HG02973 (cell line): ENCODE data around the gene SOCS3.
"Not testable (repeated sequence)": the region's sequence is repeated elsewhere in the genome, so short reads cannot be mapped to it uniquely, and the experiment has no call there.

Experiments
- ATAC-seq: cut with Tn5 transposase; IDR thresholded peaks from one replicate; pipeline ENCODE4 v1.9.1; 2021; ENCODE audit warnings: moderate library complexity; ENCODE audit not compliant: unreplicated experiment

Gene SOCS3

GRCh38 chr17:78332991-78333390, 26.9 kb downstream of the SOCS3 start:
- ATAC-seq: no peak

GRCh38 chr17:78331355-78331754, 28.5 kb downstream of the SOCS3 start:
- ATAC-seq: not testable (repeated sequence)

GRCh38 chr17:78330570-78331224, 29.2 kb downstream of the SOCS3 start:
- ATAC-seq: no peak

- ATAC-seq: no peak
Measured at GRCh38 chr17:78329263-78330059, 30.4 kb downstream of the SOCS3 start.

- ATAC-seq: no peak
Measured at GRCh38 chr17:78327880-78328279, 32.0 kb downstream of the SOCS3 start.

GRCh38 chr17:78325076-78325687, 34.7 kb downstream of the SOCS3 start:
- ATAC-seq: no peak

- ATAC-seq: no peak
Measured at GRCh38 chr17:78324391-78325075, 35.3 kb downstream of the SOCS3 start.

- no peak for ATAC-seq
Measured at GRCh38 chr17:78323826-78324390, 36.0 kb downstream of the SOCS3 start.

- no peak for ATAC-seq
Measured at GRCh38 chr17:78322858-78323455, 36.9 kb downstream of the SOCS3 start.

GRCh38 chr17:78322327-78322857, 37.5 kb downstream of the SOCS3 start:
- no peak for ATAC-seq

GRCh38 chr17:78318843-78319242, 41.0 kb downstream of the SOCS3 start:
- ATAC-seq: no peak

GRCh38 chr17:78318407-78318806, 41.5 kb downstream of the SOCS3 start:
- ATAC-seq: no peak

GRCh38 chr17:78317794-78318400, 42.0 kb downstream of the SOCS3 start:
- no peak for ATAC-seq

- no peak for ATAC-seq
Measured at GRCh38 chr17:78316867-78317789, 42.7 kb downstream of the SOCS3 start.

GRCh38 chr17:78316115-78316866, 43.6 kb downstream of the SOCS3 start:
- ATAC-seq: no peak

- ATAC-seq: no peak
Measured at GRCh38 chr17:78315355-78316114, 44.3 kb downstream of the SOCS3 start.

GRCh38 chr17:78314683-78315354, 45.1 kb downstream of the SOCS3 start:
- no peak for ATAC-seq
